Lower leg skin (tissue), 4 donors: ENCODE data around the gene TESK2. TPM values are rescaled to one million over a fixed set of nuclear protein-coding genes. Genes with fewer than 3 reads are reported as not detected.
A peak's percentile ranks its signal among the peaks of the same experiment; 100 is the strongest.

ENCODE experiments used
- DNase-seq, 2 donors: peaks; one replicate each; pipeline ENCODE4 v3.0.0-alpha.2; 2019; ENCODE audit warnings: low spot score in 2 of 2
- H3K4me3 ChIP-seq: fragments of 200-600 bp; sonication (generic); 2 replicates; pipeline ENCODE4 v1.5.1; 2017; ENCODE audit warnings: mild to moderate bottlenecking, low read depth; ENCODE audit not compliant: poor library complexity, severe bottlenecking
- CTCF ChIP-seq, 3 donors: fragments of 450-650 bp; IDR thresholded peaks; one replicate each; pipeline ENCODE4 v1.5.1; 2016; ENCODE audit warnings: antibody characterized with exemption in 3 of 3, mild to moderate bottlenecking in 3 of 3, moderate library complexity in 2 of 3
- POLR2A ChIP-seq, 2 donors: fragments of 450-650 bp; IDR thresholded peaks; one replicate each; pipeline ENCODE4 v1.6.1; 2016 to 2017; ENCODE audit warnings: antibody characterized with exemption in 2 of 2, mild to moderate bottlenecking in 1 of 2, moderate library complexity in 1 of 2
- WGBS, 2 donors: methylation state at CpG; one replicate each; pipeline ENCODE4 v1.1.5; 2018; 5-methylcytosine and 5-hydroxymethylcytosine counted together
- intact Hi-C: fragments of 100-400 bp; cut with DNase I; formaldehyde crosslinking; loops from one replicate; pipeline ENCODE4 v1.15.0; 2023; ENCODE audit warnings: low total_unique reads
- total RNA-seq, 4 donors: library from RNA; depleted of rRNA; stranded (reverse); fragments of >200 nt; gene quantifications; one replicate each; pipeline ENCODE4 v1.1.0, GENCODE V29; 2016

The TESK2 gene
- total RNA-seq, 4 donors from 2014 or later = 16.9 to 23.8 (median 20.0) TPM

GRCh38 chr1:45340816-45341466 lies 150.0 kb downstream of the TESK2 start:
- WGBS, 2 donors = 28 to 31% methylated on average over 6 of the region's 6 CpGs
- no peak for TF ChIP-seq CTCF (IDR thresholded peaks at IDR 0.05)
- TF ChIP-seq POLR2A (IDR thresholded peaks at IDR 0.05) = no peak
- intact Hi-C loops = no loop called here
- peak overlapping the region; percentile 78 for H3K4me3 ChIP-seq
- no peak for DNase-seq

GRCh38 chr1:45339789-45340558 lies 151.0 kb downstream of the TESK2 start, which contains the start of the genes MUTYH and TOE1:
Gene MUTYH, minus strand, starts transcription at chr1:45340440. Its CDS starts 5,935 bp downstream, at chr1:45334505.
Gene TOE1, plus strand, starts transcription at chr1:45340170. Its CDS starts 83 bp downstream, at chr1:45340253.
- 1 to 2% methylated on average over 16 to 68 of the region's 70 CpGs for WGBS, 2 donors
- intact Hi-C loops = loop anchor here (2.0 kb wide), 1 partner anchor 35 kb away; no protein-coding TSS in a partner anchor
- DNase-seq = peak; percentile 87 to 98
- peak within 1 kb of the TSS; percentile 78 for H3K4me3 ChIP-seq
- TF ChIP-seq CTCF (IDR thresholded peaks at IDR 0.05) (peak in 1 of 3 donors; percentile 50), POLR2A (IDR thresholded peaks at IDR 0.05) (no peak)

GRCh38 chr1:45337630-45338325 lies 153.2 kb downstream of the TESK2 start:
- 87 to 90% methylated on average over 3 of the region's 3 CpGs for WGBS, 2 donors
- H3K4me3 ChIP-seq = no peak overlapping the region
- no peak for DNase-seq
- intact Hi-C loops = loop anchor here (2.0 kb wide), 1 partner anchor 33 kb away; no protein-coding TSS in a partner anchor
- TF ChIP-seq POLR2A (IDR thresholded peaks at IDR 0.05) (no peak), CTCF (IDR thresholded peaks at IDR 0.05) (no peak)

GRCh38 chr1:45335855-45336324 lies 155.1 kb downstream of the TESK2 start:
- H3K4me3 ChIP-seq = no peak overlapping the region
- TF ChIP-seq CTCF (IDR thresholded peaks at IDR 0.05) (no peak), POLR2A (IDR thresholded peaks at IDR 0.05) (no peak)
- no peak for DNase-seq
- 91 to 99% methylated on average over 4 of the region's 4 CpGs for WGBS, 2 donors
- intact Hi-C loops = no loop called here

GRCh38 chr1:45334308-45335245 lies 156.4 kb downstream of the TESK2 start:
- 65 to 79% methylated on average over 9 of the region's 9 CpGs for WGBS, 2 donors
- no peak for DNase-seq
- intact Hi-C loops = no loop called here
- no peak overlapping the region for H3K4me3 ChIP-seq
- no peak for TF ChIP-seq POLR2A (IDR thresholded peaks at IDR 0.05)
- TF ChIP-seq CTCF (IDR thresholded peaks at IDR 0.05) = no peak
